ENCODE results near the gene LHB.
A peak's percentile ranks its signal among the peaks of the same experiment; 100 is the strongest.

LHB gene

GRCh38 chr19:48967346-48968178 lies 49.3 kb downstream of the LHB start:
- Histone ChIP-seq H3K4me3 (peak overlapping the region in 9 of 10 experiments; percentile 75 to 97 (median 88); a peak in 18 of 20 replicates), H3K4me1 (peaks cover 54 to 73% (median 62%) of the 10 kb centered on the region in 10 experiments), H3K27me3 (no peaks in the 10 kb centered on the region), H3K9ac (peak overlapping the region; percentile 90 to 99 (median 96)), H3K36me3 (peaks cover 47 to 65% (median 61%) of the 10 kb centered on the region in 11 experiments), H3K9me3 (replicated peaks in 1 of 11) (no peaks in the 10 kb centered on the region), H4K20me1 (peaks cover 23 to 71% (median 45%) of the 10 kb centered on the region in 11 experiments; a peak in 21 of 22 replicates), H3K4me2 (peak overlapping the region; percentile 86 to 98 (median 94)), H3K27ac (peak overlapping the region; percentile 76 to 97 (median 94))
- no peak for TF ChIP-seq Cebpa-rat (IDR thresholded peaks at IDR 0.05)

- peak overlapping the region; percentile 75 to 97 (median 88) for H3K4me3 ChIP-seq
- peaks cover 62 to 81% (median 70%) of the 10 kb centered on the region in 10 experiments for H3K4me1 ChIP-seq
- H3K36me3 ChIP-seq, result peaks cover 45 to 59% (median 54%) of the 10 kb centered on the region in 11 experiments
Observed at GRCh38 chr19:48966541-48967345, 50.1 kb downstream of the LHB start.

More at GRCh38 chr19:48966541-48967345, 50.1 kb downstream of the LHB start:
- H3K9ac ChIP-seq, result peak overlapping the region; percentile 90 to 99 (median 96)
- no peaks in the 10 kb centered on the region for H3K27me3 ChIP-seq
- no peaks in the 10 kb centered on the region for H3K9me3 ChIP-seq (replicated peaks in 1 of 11)
- H4K20me1 ChIP-seq, result peaks cover 23 to 63% (median 45%) of the 10 kb centered on the region in 11 experiments; a peak in 21 of 22 replicates
- no peak for TF ChIP-seq Cebpa-rat (IDR thresholded peaks at IDR 0.05)
- peak overlapping the region; percentile 86 to 98 (median 94) for H3K4me2 ChIP-seq
- peak overlapping the region; percentile 72 to 97 (median 94) for H3K27ac ChIP-seq
